HG02840 (cell line): Measurements from ENCODE around the gene OSGEPL1.
"Not testable (repeated sequence)": the region's sequence is repeated elsewhere in the genome, so short reads cannot be mapped to it uniquely, and the experiment has no call there.

Source experiments
- ATAC-seq: cut with Tn5 transposase; IDR thresholded peaks from one replicate; pipeline ENCODE4 v1.9.1; 2021; ENCODE audit warnings: mild to moderate bottlenecking, moderate library complexity, moderate number of reproducible peaks; ENCODE audit not compliant: unreplicated experiment, low FRiP score

The OSGEPL1 gene

GRCh38 chr2:189751080-189751658 is 11.4 kb downstream of the OSGEPL1 start:
- ATAC-seq, result no peak

GRCh38 chr2:189729430-189729829 is 33.2 kb downstream of the OSGEPL1 start:
- ATAC-seq, result no peak

GRCh38 chr2:189726849-189727248 is 35.7 kb downstream of the OSGEPL1 start:
- no peak for ATAC-seq

- no peak for ATAC-seq
Observed at GRCh38 chr2:189726271-189726670, 36.3 kb downstream of the OSGEPL1 start.

GRCh38 chr2:189723192-189723591 is 39.4 kb downstream of the OSGEPL1 start:
- no peak for ATAC-seq

- no peak for ATAC-seq
Observed at GRCh38 chr2:189719571-189719970, 43.0 kb downstream of the OSGEPL1 start.

- ATAC-seq, result not testable (repeated sequence)
Observed at GRCh38 chr2:189717593-189717992, 45.0 kb downstream of the OSGEPL1 start.

GRCh38 chr2:189709501-189710221 is 52.9 kb downstream of the OSGEPL1 start:
- ATAC-seq, result no peak

- no peak for ATAC-seq
Observed at GRCh38 chr2:189702071-189702470, 60.5 kb downstream of the OSGEPL1 start.

GRCh38 chr2:189700681-189701080 is 61.9 kb downstream of the OSGEPL1 start:
- ATAC-seq, result no peak

- ATAC-seq, result no peak
Observed at GRCh38 chr2:189698020-189698887, 64.3 kb downstream of the OSGEPL1 start.
